22Rv1 (cell line): Measurements from ENCODE around the gene PASK.

Source experiments
- CTCF ChIP-seq: fragments of 450-650 bp; IDR thresholded peaks from 2 replicates; pipeline ENCODE4 v1.5.1; 2017; ENCODE audit warnings: mild to moderate bottlenecking
- ZFX ChIP-seq: fragments of 450-650 bp; IDR thresholded peaks from 2 replicates; pipeline ENCODE4 v1.6.1; 2017; ENCODE audit warnings: antibody characterized with exemption, borderline replicate concordance

GRCh38 chr2:241112046-241112445, 37.2 kb downstream of the PASK start:
- no peak for TF ChIP-seq CTCF
- TF ChIP-seq ZFX: no peak
